HG02973 (cell line): Measurements from ENCODE around the gene RERE.
A peak's percentile ranks its signal among the peaks of the same experiment; 100 is the strongest.

Experiments
- ATAC-seq: cut with Tn5 transposase; IDR thresholded peaks from one replicate; pipeline ENCODE4 v1.9.1; 2021; ENCODE audit warnings: moderate library complexity; ENCODE audit not compliant: unreplicated experiment

The RERE gene

DNA sequence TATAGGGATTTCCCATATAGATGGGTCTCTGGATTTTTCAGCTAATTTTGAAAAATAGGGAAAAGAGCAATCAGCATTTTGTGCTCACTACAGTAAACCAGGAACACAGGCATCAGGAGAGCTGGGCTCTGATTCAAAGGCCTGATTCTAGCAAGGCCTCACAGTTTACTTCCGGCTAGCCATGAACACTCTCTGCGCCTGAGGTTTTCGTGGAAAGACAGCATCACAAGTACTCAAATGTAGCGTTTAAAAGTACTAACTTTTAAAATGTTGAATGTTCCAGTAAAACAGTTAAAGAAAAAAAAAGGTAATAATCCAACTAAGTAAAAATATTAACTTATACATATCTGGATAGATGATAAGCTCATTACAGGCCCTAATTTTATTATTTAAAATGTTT is 379.0 kb downstream of the RERE start:
- no peak for ATAC-seq

- no peak for ATAC-seq
Measured at GRCh38 chr1:8437347-8437746, 380.1 kb downstream of the RERE start.

DNA sequence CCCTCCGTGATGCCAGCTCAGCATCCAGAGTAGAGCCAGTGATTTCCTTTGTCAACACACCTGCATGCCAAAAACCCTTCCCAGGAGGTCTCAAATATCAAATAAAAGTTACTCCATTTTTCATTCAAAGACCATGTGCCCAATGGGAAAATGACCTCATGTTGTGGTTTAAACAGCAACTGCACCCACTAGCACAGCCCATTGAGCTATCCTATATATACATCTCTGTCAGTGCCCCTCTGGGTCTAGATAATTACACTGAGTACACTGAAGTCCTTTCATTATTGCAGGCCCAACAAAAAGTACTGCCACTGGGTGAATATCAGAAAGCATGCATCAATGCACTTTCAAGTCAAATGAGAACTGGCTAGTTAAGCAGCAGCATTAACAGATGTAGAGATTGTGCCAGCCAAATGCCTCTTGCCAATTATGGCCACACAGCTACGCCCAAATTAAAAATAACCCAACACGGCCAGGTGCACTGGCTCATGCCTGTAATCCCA is 381.8 kb downstream of the RERE start:
- ATAC-seq = no peak

DNA sequence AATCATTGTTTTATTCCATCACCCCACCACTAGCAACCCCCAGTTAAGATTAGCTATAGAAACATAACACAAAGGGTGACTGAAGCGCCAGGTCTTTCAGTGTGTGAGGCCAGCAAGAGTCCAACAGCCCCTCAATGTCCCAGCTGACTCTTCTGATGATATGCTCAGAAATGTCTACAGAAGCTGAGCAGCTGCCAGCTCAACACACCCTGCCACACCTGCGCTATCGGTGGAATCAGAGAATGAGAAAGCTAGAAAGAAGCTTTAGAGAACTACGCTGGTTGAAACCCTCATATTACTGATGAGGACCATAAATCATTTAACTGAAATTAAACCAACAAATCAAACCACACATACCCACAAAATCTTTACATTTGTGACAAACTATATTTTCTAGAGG is 383.3 kb downstream of the RERE start:
- ATAC-seq = no peak

DNA sequence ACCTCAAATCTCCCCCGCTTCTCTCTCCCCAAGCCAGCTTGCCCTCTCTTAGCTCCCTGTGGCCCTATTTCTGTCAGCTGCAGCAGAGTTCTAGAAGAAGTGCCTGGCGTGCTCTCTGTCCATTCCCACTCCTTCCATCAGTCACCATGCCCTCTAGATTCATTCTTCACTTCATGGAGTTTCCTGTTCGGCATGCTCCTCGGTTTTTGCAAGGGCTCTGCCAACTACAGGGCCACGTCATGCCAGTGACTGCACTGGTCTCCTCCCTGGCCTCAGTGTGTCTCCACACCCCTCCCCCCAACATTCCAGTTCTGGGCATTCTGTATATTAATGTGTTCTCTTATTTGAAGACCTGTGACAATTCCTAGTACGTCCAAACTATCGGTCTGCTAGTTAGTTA is 385.7 kb downstream of the RERE start:
- ATAC-seq = no peak

- no peak for ATAC-seq
Measured at GRCh38 chr1:8431019-8431418, 386.4 kb downstream of the RERE start.

GRCh38 chr1:8430476-8430875 is 387.0 kb downstream of the RERE start:
- ATAC-seq = no peak

GRCh38 chr1:8429549-8430110 is 387.8 kb downstream of the RERE start:
- ATAC-seq = no peak

- ATAC-seq = no peak
Measured at GRCh38 chr1:8428441-8428840, 389.0 kb downstream of the RERE start.

DNA sequence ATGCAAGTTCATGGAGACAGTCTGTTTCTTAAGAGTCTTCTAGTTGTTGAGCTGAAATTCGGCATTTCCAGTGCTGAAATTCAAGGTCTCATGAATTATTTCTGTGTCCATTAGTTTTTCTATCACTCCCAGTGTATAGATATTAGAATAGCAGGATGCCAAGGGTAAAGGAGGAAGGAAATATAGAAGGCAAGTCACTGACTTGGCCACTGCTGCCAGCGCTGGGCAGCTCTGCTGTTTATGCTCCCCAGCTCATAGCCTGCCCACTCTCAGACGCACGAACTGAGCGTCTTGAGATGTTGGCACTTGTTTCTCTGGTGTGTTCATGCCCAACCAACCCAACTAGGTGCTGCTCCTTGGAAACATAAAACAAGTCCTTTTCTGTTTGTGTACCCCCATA is 389.5 kb downstream of the RERE start:
- ATAC-seq = no peak

GRCh38 chr1:8427493-8427892 is 389.9 kb downstream of the RERE start:
- ATAC-seq = peak; percentile 49

DNA sequence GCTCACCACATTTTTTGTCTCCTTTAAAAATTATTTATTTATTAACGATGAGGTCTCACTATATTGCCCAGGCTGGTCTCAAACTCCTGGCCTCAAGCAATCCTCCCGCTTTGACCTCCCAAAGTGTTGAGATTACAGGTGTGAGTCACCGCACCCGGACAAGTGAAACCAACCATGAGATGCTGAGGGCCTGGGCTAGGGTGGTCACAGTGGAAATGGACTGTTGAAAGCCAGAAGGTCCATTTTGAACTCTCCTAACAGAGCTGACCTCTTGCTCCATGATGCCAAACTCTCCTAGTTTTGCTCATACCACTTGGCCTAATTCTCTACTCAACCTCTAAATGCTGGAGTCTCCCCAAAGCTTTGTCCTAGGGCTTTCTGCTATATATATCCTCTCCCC is 390.4 kb downstream of the RERE start:
- ATAC-seq = peak; percentile 1

- no peak for ATAC-seq
Measured at GRCh38 chr1:8425781-8426161, 391.7 kb downstream of the RERE start.

DNA sequence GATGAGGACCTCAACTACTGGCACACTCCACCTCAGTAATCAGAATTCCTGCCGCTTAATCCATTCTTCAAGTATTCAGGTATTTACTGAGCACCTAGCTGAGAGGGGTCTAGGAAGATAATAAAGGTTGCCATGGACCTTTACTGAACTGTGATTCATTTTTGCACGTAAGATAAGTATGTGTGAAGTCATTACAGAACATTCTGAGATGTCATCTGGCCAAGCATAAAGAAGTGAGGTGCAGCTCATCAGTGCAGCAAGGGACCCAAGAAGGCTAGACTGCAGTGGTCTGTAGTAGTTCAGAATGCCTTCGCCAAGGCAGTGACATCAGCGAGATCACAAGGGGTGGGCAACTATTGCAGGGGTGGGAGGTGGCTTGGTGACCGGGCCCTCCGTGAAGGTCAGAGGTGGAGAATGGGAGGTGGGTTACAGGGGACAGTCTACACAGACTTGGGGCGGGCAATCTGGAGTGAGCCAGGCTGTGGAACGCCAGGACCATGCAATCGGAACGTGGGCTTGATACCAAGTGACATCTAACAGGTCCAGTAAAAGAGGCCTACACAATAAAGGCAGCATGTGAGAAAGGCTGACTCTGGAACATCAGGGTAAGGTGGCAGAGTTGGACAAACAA is 392.2 kb downstream of the RERE start:
- no peak for ATAC-seq

DNA sequence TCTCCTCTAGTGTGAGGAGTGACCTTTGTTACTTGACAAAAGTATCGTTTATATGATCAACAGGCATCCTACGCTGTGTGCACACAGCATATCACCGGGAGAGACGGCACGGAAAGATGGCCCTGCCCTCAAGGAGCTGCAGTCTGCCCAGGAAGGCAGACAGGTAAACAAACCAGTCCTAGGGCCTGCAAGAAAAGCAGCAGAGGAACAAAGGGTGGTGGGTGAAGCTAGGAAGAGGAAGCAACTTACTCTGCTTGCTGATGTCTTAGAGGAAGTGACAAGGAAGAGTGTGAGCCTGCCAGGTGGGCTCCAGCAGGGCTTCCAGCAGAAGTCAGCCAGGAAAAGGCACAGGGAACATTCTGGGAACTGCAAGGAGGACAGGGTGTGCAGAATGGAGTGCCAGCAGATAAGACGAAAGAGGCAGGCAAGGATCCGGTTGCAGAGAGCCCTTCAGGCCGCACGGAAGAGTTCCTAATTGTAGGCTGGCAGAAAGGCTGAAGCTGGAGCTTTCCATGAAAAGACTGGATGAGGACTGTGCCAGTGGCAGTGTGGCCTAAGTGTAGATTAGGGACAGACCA is 392.8 kb downstream of the RERE start:
- no peak for ATAC-seq

- no peak for ATAC-seq
Measured at GRCh38 chr1:8423692-8424538, 393.5 kb downstream of the RERE start.

GRCh38 chr1:8423269-8423691 is 394.2 kb downstream of the RERE start:
- ATAC-seq = no peak

GRCh38 chr1:8422510-8423268 is 394.8 kb downstream of the RERE start:
- ATAC-seq = no peak

- ATAC-seq = no peak
Measured at GRCh38 chr1:8421721-8422120, 395.7 kb downstream of the RERE start.

GRCh38 chr1:8420318-8420717 is 397.1 kb downstream of the RERE start:
- no peak for ATAC-seq

GRCh38 chr1:8419861-8420260 is 397.6 kb downstream of the RERE start:
- no peak for ATAC-seq
